Measurements from ENCODE around the gene EYS.

The EYS gene

DNA sequence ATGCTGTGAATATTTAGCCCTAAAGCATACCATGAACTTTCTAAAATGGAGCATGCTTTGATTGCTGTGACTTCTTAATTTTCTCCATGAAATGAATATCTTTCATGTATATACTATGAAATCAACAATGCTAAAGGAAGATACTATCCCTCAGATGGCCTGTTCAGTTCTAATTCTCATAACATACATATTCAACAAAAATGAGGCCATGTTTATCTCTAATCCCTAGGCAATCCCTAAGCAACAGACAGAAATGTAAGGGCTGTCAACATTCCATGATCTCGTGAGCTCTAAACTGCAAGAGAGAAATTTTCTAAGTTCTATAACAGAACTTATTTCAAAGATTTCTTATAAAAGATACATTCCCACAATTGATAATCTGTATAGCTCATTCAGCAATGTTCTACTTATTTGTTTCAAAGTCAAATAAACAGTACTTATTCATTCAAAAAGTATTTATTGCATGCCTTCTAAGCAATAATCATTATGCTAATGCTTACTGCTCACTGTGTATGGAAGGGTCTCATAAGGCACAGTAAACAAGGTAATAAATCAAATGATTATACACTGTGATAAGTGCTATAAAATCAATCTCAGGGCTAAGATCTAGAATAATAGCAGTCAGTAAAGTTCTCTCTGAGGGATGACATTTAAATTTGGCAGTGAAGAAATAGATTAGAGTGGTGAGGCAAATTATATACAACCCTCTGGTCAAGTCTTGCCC lies 1578.6 kb downstream of the EYS start:
- no peak for DNase-seq (ENCODE audit: low spot score)

DNA sequence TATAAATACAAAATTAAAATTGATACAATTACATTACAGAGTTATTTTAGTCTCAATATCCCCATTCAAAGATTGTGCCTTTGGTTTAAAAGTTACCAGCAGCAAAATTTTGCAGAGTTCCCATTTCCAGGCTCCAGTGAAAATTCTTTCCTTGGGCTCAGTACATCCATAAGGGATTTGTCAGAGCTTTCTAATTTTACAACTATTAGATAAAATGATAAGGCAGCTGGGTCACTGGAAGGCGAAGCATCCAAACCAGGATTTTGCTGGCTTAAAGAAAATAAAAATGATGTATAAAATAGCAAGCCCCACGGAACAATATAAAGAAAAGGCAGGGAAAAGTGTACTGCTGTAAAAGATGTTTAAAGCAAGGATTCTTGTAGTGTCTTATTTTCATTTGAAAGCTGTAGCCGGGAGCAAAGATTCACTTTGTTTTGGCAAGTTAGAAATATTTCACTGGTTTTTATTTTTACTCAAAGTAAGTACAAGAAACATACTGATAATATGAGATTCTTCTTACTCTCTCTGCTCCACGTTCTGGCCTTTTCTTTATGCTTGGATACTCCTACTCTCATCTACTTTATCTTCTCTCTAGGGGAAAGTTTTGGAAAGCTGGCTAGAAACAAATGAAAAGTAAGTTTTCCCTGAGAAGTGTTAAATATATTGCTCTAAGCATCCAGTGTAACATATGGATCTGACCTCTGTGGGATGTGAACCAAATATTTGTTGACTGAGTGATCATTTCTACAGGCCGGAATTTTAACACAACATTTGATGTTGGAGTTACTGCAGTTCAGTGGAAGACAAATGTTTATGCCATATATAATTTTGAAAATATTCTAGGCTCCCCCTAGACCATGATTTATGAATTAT lies 1583.0 kb downstream of the EYS start:
- DNase-seq (ENCODE audit: low spot score) = no peak

DNA sequence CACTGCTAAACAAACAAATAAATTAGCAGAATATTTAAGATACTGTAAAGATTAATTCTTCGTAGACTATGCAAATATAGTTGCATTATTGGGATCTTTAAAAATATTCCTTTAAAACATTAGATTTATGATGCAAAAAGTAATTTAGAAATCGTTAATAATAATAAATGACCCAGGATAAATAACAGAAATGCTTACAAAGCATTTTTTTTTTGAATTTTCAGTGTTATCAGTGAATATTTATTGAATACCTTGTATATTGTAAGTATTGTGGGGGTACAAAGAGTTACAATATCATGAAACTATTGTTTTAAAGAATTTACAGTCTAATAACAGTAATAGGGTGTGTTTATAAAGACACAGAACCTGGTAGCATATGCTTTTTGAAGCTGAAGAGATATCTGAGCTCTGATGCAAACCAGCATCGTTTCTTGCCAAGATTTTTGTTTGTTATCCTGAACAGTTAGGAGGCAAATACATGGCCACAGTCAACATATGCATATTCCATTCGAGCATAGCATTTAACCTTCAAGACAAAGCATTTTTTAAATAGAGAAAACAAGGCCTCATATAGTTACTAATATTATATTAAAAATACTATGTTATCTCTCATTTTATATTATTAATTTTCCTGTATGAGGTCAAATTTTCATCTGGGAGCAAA lies 1584.2 kb downstream of the EYS start:
- no peak for DNase-seq (ENCODE audit: low spot score)

DNA sequence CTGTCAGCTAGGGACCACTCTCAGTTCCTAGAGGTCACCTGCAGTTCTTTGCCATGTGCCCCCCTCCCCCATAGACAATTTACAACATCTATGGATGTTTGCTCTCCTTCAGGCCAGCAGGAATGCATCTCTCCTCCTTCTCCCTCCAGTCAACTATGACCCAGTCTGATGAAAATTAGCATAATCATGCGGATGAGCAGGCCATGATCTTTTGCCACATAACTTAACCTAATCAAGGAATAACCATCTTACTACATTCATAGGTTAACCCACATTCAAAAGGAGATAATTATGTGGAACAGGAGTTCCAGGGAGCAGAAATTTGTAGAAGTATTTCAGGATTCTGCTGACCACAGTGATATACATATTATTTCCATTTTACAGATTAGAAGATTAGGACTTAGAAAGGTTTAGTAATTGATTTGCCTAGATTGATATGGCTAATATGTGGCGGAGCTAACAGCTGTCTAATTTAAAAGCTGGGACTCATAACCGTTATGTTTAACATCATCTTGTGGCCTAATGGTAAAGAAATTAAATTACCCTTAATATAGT lies 1585.9 kb downstream of the EYS start:
- DNase-seq (ENCODE audit: low spot score) = no peak

DNA sequence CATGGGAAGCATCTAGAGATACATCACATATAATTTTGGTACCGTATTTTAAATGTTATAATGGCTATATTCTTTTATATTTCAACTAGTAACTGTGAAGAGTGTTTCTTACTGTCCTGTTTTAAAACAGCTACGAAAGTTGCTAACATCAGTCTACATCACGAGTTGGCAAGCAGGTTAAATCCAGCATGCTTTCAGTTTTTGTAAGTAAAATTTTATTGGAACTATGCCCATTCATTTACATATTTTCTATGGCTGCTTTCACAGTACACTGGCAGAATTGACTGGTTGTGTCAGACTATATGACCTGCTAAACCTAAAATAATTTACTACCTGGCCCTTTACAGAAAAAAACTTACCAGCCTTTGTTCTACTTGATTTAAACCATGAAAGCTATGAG lies 1593.3 kb downstream of the EYS start:
- DNase-seq (ENCODE audit: low spot score) = no peak

DNA sequence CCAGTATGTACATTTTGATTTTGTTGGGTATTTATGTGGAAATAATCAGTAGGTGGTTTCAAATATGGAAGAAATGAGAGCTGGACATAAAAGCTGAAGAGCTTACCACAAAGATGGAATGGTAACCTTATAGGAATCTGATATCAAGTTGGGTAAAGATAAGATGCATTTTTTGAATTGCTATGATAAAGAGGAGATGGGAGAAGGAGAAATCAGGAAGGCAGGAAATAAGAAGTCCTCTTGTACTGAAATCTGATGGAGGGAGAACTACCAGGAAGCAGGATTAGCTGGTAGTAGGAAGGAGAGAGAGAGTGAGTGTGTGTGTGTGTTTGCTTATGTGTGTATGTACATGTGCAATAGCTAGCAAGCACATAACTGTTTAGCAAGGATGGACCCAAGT lies 1603.0 kb downstream of the EYS start:
- no peak for DNase-seq (ENCODE audit: low spot score)

DNA sequence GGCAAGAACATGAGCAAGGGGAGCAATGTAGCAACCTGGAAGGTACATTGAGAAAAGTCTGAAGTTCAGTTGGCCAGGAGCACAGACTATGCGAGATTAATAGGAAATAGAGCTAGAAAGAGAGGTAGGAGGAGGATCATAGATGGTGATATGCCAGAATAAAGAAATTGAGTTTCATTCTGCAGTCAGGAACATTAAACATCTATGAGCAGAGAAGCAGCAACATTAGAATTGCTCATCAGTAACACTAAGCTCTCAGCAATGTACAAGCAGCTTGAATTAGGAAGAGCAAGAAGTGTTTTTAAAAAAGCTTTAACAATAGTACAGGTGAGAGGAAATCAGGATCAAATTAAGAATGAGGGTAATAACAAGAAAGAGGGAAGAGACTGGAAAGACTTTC lies 1603.5 kb downstream of the EYS start:
- DNase-seq (ENCODE audit: low spot score) = no peak

DNA sequence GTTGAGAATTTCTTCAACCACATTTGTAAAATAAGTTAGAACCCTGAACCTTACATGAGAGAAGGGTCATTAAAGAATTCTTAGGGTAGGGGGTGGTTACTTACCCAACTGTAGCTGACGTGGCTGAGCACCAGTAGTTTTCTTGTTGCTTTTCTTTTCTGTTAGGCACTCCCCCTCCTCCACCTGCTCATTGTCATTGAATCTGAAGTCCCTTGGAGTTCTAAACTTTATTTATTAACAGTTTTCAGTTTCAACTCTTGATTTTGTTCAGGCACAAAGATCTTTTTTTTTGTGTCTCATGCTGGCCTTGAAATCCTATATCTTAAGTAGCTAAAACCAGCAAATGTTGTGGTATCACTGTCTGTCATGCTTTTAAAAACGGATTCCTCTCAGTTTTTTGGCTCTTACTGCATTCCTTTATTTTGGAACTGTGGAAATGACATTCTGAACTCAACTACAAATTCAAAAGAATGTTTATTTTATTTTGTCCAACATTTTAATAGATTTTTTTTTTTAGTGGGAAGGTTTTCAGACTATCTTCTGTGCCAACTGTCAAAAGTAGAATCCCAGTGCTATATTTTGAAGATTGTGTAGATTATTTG lies 1606.2 kb downstream of the EYS start:
- DNase-seq (ENCODE audit: low spot score) = no peak

DNA sequence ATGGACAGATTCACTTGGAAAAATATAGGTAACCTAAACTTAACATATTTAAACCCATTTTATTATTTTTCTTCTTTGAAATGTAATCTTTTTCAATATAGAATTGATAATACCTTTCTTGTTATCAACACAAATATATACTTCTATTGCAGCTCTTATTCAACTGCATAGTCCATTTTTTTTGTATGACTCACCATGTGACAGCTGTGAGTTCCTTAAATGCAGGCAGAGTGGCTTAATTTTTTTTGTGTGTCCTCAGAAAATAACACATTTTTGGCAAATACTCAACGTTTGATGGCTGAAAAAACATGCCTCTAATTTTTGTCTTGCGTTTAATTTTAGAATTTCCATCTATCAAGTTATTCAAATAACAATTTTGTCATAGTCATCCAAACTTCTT lies 1616.7 kb downstream of the EYS start:
- DNase-seq (ENCODE audit: low spot score) = no peak

DNA sequence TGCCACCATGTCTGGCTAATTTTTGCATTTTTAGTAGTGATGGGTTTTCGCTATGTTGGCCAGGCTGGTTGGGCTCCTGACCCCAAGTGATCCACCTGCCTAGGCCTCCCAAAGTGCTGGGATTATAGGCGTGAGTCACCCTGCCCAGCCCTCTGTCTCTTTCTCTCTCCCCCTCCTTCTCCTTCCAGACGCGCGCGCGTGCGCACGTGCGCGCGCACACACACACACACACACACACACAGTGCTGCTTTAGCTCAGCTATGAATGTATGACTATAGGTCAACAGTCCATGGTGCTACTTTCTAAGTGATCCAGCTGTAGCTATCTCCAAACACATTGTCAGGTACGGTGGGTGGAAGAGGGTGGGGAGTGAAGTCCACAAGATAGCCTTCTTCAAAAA lies 1621.9 kb downstream of the EYS start:
- no peak for DNase-seq (ENCODE audit: low spot score)

DNA sequence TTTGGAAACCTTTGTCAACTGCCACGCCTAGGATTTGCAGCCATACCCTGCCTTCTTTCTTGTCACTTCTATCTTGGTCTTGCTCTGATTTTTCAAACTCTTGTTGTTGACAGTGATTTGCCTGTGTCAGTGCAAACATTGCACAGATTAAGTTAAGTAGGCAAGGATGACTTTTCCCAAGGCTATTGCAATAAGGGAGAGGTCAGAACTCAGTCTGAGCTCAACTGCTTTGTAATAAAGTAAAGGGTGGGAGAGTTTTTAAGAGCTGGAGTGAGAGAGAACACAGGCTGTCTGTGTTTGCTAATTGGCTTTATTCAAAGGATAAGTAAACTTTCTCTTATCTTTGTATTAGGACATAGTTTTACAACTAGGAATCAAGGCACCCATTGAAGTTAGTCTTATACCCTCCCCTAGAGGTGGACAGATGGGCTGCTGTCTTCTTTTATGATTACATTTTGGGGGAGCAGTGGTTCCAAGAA lies 1622.8 kb downstream of the EYS start:
- no peak for DNase-seq (ENCODE audit: low spot score)

DNA sequence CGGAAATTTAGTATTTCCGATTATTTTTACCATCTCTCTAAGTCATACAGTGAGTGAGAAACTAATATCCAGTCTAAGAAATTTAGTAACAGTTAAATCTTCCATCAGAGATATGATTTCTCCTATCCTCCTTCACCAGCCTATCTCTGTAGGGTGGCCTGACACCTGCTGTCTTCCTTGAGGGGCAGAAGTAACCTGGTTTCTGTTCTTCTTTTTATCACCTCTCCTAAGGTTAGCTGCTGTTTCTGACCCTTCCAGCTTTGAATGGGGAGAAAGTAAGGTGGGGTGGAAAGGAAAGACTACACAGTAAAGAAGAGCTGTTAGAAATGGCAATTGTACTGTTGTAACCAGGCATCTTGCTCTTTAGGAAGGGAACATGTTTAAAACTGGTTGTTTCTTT lies 1623.8 kb downstream of the EYS start:
- no peak for DNase-seq (ENCODE audit: low spot score)

DNA sequence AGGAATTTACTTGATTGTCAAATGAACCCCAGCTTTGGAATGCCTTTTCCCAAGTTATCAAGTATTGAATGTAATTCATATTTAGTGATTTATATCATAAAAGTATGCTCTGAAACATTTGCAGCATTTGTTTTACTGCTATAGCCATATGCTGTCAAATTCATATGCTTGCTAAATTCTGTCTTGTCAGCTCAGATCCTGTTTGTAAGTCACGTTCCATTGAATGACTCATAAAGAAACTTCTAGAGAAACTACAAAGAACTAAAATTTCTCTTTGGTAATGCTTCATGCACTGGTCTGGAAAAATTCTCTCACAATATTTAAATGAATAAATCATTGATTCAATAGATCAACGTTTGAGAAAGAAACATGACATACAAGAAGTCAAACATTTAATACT lies 1625.6 kb downstream of the EYS start:
- DNase-seq (ENCODE audit: low spot score) = no peak

DNA sequence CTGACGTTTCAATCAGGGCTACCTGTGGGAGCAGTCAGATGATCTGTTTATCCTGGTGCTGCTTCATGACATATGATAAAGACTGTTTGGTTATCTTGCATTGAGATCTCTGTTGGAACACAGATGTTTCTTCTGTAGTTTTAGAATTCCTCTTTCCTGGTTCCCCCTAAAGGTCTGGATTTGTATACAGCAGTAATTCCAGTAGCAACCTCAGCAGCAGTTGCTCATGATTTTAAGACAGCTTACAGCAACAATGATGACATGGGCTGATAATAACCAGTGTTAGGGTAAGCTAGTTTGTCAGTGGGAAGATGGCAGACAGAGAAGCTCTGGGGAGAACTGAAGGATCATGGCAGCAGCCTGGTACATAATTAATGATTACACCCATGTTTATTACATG lies 1632.0 kb downstream of the EYS start:
- no peak for DNase-seq (ENCODE audit: low spot score)

DNA sequence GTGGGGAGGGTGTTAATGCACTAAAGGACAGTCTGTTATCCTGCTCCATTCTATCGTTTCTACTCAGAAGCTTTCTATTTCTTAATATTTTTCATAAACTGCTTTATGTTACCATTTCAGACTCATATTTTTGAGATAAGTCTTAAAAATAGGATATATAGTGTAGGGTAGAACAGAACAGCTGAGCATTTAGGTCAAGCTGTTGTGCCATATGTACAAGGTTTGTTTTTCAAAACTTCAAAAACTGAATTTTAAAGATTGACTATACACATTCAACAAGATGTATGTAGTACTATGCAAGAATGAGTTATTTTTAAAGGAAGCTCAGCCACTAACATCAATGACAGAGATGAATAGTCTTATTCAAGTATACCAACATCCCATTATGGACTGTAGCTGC lies 1634.3 kb downstream of the EYS start:
- DNase-seq (ENCODE audit: low spot score) = no peak

DNA sequence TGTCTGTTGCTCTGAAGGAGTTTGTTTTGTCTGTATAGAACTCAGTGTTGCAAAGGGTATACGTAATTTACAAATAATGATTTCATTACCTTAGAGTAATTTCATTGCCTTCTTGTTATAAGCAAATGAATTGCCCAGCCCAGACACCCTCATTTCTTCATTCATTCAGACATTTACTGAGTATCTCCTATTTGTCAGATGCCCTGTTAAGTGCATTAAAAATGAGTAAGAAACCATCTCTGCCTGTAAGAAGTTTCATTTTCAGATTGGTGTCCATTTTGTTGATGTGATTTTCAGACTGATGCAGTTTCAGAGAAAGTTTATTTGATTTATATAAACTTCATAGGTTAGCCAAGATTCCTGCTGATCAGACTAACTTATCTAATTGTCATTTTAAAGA lies 1642.1 kb downstream of the EYS start:
- no peak for DNase-seq (ENCODE audit: low spot score)

DNA sequence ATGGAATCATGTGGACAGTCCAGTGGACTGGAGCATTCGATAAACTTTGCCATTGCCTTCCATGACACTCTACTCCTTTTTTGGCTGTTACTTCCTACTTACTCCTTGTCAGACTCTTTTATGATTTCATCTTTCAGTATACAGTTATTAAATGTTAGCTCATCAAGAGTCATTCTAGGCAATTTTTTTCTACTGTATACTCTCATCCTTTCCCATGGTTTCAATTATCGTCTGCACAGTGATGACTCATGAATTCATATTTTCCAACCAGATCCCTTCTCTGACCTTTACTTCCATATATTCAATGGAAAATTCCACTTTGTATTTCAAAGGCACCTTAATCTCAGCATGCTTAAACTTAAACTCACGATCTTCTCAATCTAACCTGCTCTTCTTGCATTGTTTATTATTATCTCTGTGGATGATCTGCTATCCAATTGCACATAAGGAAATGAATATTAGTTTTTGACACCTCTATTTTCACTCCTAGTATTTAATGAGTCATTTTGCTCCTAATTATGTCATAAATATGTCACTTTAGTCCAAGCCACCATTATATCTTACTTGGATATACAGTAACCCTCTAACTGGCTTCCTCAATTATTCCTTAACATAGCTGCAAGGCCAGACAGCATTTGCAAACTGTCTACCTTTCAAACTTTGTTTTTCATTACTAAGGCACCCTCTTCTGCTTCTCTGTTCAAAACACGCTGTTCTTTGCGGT lies 1643.9 kb downstream of the EYS start:
- no peak for DNase-seq (ENCODE audit: low spot score)

DNA sequence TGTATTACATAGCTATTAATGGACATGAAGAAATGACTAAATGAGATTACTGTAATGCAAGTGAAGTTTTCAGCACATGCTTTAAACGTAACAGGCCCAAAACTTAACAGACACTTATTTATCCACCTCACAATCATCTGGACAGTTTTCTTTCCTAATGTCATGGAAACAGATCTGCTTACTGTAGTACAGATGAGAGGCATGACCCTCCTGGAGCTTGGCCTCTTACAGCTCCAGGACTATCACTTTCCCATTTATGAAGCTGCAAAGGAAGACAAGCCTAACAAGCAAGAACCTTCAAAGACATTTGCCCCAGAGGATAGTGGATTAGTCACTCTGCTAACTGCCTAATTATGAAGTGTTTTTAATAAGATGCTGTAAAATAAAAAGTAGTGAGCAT lies 1652.2 kb downstream of the EYS start:
- DNase-seq (ENCODE audit: low spot score) = no peak

DNA sequence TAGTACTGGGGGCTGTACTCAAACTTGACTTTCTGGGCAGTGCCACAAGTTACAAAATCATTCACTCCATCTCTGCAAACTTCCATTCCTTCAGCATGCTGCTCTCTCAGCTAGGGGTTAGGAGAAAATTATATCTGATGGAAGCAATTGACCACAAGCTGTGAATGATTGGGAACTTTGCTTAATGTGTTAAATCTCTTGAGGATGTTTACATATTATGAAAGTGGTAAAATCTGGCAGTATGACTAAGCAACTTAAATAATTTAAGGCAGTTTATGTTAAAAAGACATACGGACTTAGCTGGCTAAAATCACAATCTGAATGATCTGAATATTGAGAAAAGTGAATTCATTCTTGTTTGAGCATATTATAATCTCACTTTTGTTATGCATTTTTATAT lies 1656.4 kb downstream of the EYS start:
- no peak for DNase-seq (ENCODE audit: low spot score)

DNA sequence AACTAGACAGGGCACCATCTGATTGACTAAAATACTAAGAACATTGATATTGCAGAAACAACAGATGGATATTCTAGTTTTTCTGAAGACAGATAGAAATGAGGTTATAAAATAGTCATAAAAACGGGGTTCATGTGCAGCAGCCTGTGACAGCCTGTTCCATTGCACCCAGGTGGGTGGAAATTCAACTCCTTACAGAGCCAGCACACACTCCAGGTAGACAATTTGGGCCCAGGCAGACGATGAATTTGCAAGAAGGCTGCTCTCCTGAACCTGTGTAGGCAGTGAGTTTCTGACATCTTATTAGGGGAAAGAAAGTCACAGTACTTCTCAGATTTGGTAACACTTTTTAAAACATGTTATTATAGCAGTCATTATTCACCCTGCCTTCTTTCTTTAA lies 1657.3 kb downstream of the EYS start:
- DNase-seq (ENCODE audit: low spot score) = no peak

DNA sequence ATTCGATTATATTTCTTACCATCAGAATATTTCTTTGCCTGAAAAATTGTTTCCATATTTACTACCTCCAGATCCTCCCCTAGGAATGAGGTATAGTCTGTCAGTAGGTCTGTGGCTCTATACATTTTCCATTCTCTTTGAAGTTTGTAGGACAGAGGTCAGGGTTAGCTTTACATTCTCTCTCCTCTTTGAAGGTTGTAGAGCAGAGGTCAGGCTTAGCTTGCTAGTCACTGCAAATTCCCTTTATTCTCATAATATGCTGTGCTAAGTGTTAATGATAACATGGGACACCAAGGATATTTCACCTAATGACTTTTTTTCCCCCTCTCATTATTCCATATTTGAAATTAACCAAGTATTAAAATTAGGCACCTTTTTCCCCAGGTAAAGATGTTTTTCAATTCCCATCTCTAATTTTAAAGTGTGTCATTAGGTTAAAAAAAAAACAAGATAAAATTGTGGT lies 1660.2 kb downstream of the EYS start:
- DNase-seq (ENCODE audit: low spot score) = no peak

Data from germinal center (tissue), 1 donor.